HepG2 (cell line): ENCODE data around the gene CD44. TPM values are rescaled to one million over a fixed set of nuclear protein-coding genes. Genes with fewer than 3 reads are reported as not detected.

ENCODE experiments used
- ATAC-seq: fragments of 200-7000 bp; cut with Tn5 transposase; 3 replicates; pipeline ENCODE4 v1.9.1; 2020; ENCODE audit warnings: mild to moderate bottlenecking, moderate library complexity
- BruUV-seq: library from RNA; stranded (reverse); fragments of 400-500 nt; replicated peaks from 2 replicates; lab custom pipeline; 2021; lab: Mats Ljungman, UMichigan
- CTCF ChIA-PET: fragments of 300-600 bp; formaldehyde crosslinking; extraction: SDS; loops from one replicate; lab custom pipeline; 2021; ENCODE audit warnings: low total read pairs, inconsistent platforms, low intra/inter-chr PET ratio; lab: Yijun Ruan, JAX
- POLR2A ChIA-PET: fragments of 350-600 bp; sonication (Branson Sonifier 250); formaldehyde crosslinking; loops from one replicate; lab custom pipeline; 2020; ENCODE audit warnings: antibody characterized with exemption, inconsistent platforms; lab: Yijun Ruan, JAX
- DNase-seq: peaks from one replicate; pipeline ENCODE4 v3.0.0-alpha.2; 2015; ENCODE audit warnings: low spot score
- FAIRE-seq: peaks from 3 replicates; lab custom pipeline; 2011; peaks lifted over from hg19 to GRCh38; lab: Jason Lieb, UNC
- H2AFZ ChIP-seq: one replicate; pipeline ENCODE4 v1.6.1; 2011; ENCODE audit warnings: low read length, inconsistent platforms
- H3K27ac ChIP-seq: fragments of 300-600 bp; 3 replicates; pipeline ENCODE4 v1.8.0; 2011; ENCODE audit warnings: mixed run types, mild to moderate bottlenecking, mixed read lengths, low read length, inconsistent platforms; ENCODE audit not compliant: insufficient read depth; ENCODE audit errors: extremely low read length
- H3K27me3 ChIP-seq, 2 experiments: fragments of 200-600 bp in 1 of 2; 2 replicates in 1 of 2; 3 replicates in 1 of 2; pipeline versions ENCODE4 v1.6.0 to v1.8.0; 2011; ENCODE audit warnings: low read length in 2 of 2, mild to moderate bottlenecking in 2 of 2, moderate library complexity in 2 of 2, inconsistent platforms in 1 of 2; ENCODE audit not compliant: insufficient read depth in 2 of 2, control insufficient read depth in 1 of 2
- H3K36me3 ChIP-seq, 2 experiments: fragments of 200-600 bp in 1 of 2; replicated peaks in 1 of 2; 2 replicates in 1 of 2; 3 replicates in 1 of 2; pipeline versions ENCODE4 v1.5.1 to v1.8.0; 2011; ENCODE audit warnings: low read length in 2 of 2, inconsistent platforms in 1 of 2; ENCODE audit not compliant: insufficient read depth in 2 of 2, control insufficient read depth in 1 of 2
- H3K4me1 ChIP-seq: 2 replicates; pipeline ENCODE4 v1.5.1; 2012; ENCODE audit warnings: low read length, inconsistent platforms; ENCODE audit not compliant: insufficient read depth
- H3K4me2 ChIP-seq: 2 replicates; pipeline ENCODE4 v1.6.0; 2011; ENCODE audit warnings: low read depth, low read length, inconsistent platforms
- H3K4me3 ChIP-seq, 3 experiments: fragments of 200-600 bp in 1 of 3; sonication (generic), shearing (Covaris generic) in 1 of 3; replicated peaks in 1 of 3; 2 replicates each; pipeline ENCODE4 v1.5.1; 2011 to 2016; ENCODE audit warnings: low read length in 3 of 3, inconsistent platforms in 2 of 3, low read depth in 2 of 3, mild to moderate bottlenecking in 2 of 3, control low read depth in 1 of 3, mixed read lengths in 1 of 3; ENCODE audit not compliant: insufficient read depth in 1 of 3
- H3K79me2 ChIP-seq: one replicate; pipeline ENCODE4 v1.6.1; 2011; ENCODE audit warnings: low read length, inconsistent platforms; ENCODE audit not compliant: insufficient read depth
- H3K9ac ChIP-seq: 2 replicates; pipeline ENCODE4 v1.6.0; 2011; ENCODE audit warnings: mild to moderate bottlenecking, low read depth, low read length, inconsistent platforms; ENCODE audit not compliant: insufficient read depth
- H3K9me3 ChIP-seq: 2 replicates; pipeline ENCODE4 v1.5.1; 2012; ENCODE audit warnings: mild to moderate bottlenecking, low read length
- H4K20me1 ChIP-seq: 2 replicates; pipeline ENCODE4 v1.6.0; 2011; ENCODE audit warnings: inconsistent platforms, mild to moderate bottlenecking, low read length, moderate library complexity; ENCODE audit not compliant: insufficient read depth
- ATF7-NPFF ChIP-seq: sonication (generic); formaldehyde crosslinking; IDR thresholded peaks from 2 replicates; pipeline ENCODE4 v1.8.1; 2023; ENCODE audit warnings: mild to moderate bottlenecking, low read depth, missing genetic modification reagents, moderate library complexity
- CERS6 ChIP-seq: sonication (generic); formaldehyde crosslinking; IDR thresholded peaks from 2 replicates; pipeline ENCODE4 v1.5.0; 2020; ENCODE audit warnings: missing genetic modification reagents
- ETS1 ChIP-seq: sonication (generic); formaldehyde crosslinking; IDR thresholded peaks from 2 replicates; pipeline ENCODE4 v1.4.0; 2020; ENCODE audit warnings: missing genetic modification reagents
- FOXO1 ChIP-seq: sonication (generic); formaldehyde crosslinking; IDR thresholded peaks from 2 replicates; pipeline ENCODE4 v1.4.0; 2020; ENCODE audit warnings: missing genetic modification reagents
- HMGXB3 ChIP-seq: sonication (generic); formaldehyde crosslinking; IDR thresholded peaks from 2 replicates; pipeline ENCODE4 v1.4.0; 2020; ENCODE audit warnings: missing genetic modification reagents, borderline replicate concordance
- KDM1A ChIP-seq: IDR thresholded peaks from 2 replicates; pipeline ENCODE4 v1.6.1; 2016; ENCODE audit warnings: missing compliant biosample characterization
- NCOA1 ChIP-seq: sonication (generic); formaldehyde crosslinking; IDR thresholded peaks from 2 replicates; pipeline ENCODE4 v1.9.0; 2021; ENCODE audit warnings: missing genetic modification reagents
- ZBTB34 ChIP-seq: sonication (generic); formaldehyde crosslinking; IDR thresholded peaks from 2 replicates; pipeline ENCODE4 v1.8.0; 2022; ENCODE audit warnings: mild to moderate bottlenecking, missing genetic modification reagents
- ZNF138 ChIP-seq: sonication (generic); formaldehyde crosslinking; IDR thresholded peaks from 2 replicates; pipeline ENCODE4 v1.5.0; 2020; ENCODE audit warnings: mild to moderate bottlenecking, low read depth, missing genetic modification reagents
- ZNF274 ChIP-seq: sonication (generic); formaldehyde crosslinking; IDR thresholded peaks from 2 replicates; pipeline ENCODE4 v1.5.1; 2020; ENCODE audit warnings: mild to moderate bottlenecking, missing genetic modification reagents
- ZNF512 ChIP-seq: sonication (generic); formaldehyde crosslinking; IDR thresholded peaks from 2 replicates; pipeline ENCODE4 v1.4.0; 2020; ENCODE audit warnings: mild to moderate bottlenecking, missing genetic modification reagents
- ZNF780A ChIP-seq: sonication (generic); formaldehyde crosslinking; IDR thresholded peaks from 2 replicates; pipeline ENCODE4 v1.8.0; 2022; ENCODE audit warnings: mild to moderate bottlenecking, missing genetic modification reagents, moderate library complexity
- whole genome bisulfite sequencing: methylation state at CpG from one replicate; pipeline ENCODE4 v1.1.6; 2017; ENCODE audit warnings: low lambda C conversion rate; 5-methylcytosine and 5-hydroxymethylcytosine counted together
- in situ Hi-C: cut with HindIII; loops from 2 replicates; pipeline ENCODE4 v1.10.0; 2017; ENCODE audit warnings: low pct_unique_long_range_greater_than_20kb; ENCODE audit not compliant: extremely low pct_ligation_motif_present
- intact Hi-C: fragments of 100-400 bp; cut with micrococcal nuclease; formaldehyde crosslinking; loops from one replicate; pipeline ENCODE4 v1.10.0; 2022; ENCODE audit not compliant: unreplicated experiment
- polyA plus RNA-seq, 8 experiments: library from polyadenylated mRNA; depleted of rRNA in 3 of 8; stranded (reverse) in 7 of 8; unstranded in 1 of 8; fragments of >200 nt; fragmentation: Illumina TruSeq in 4 of 8; extraction: Trizol in 4 of 8; gene quantifications; 2 replicates each; pipeline versions ENCODE4 v1.2.1 to v1.2.3, GENCODE V29; 2011 to 2016; ENCODE audit warnings: low read depth in 4 of 8, missing spikeins in 1 of 8, mixed read lengths in 1 of 8; ENCODE audit not compliant: insufficient read depth in 1 of 8
- total RNA-seq, 5 experiments: library from RNA; depleted of rRNA; stranded (reverse); fragments of >200 nt; fragmentation: Illumina TruSeq; extraction: Trizol; gene quantifications; 2 replicates each; pipeline ENCODE4 v1.2.3, GENCODE V29; 2016; ENCODE audit warnings: low read depth in 1 of 5

CD44 gene
- total and polyA plus RNA-seq, 2 of the 13 experiments (the other 11 are each of a cell fraction or from before 2014, with no cell fraction given) = 0.02 to 0.11 TPM

GRCh38 chr11:35090125-35090524 lies 48.8 kb upstream of the CD44 start:
- no peaks in the 10 kb centered on the region for H3K9me3 ChIP-seq
- no peak overlapping the region for H3K4me2 ChIP-seq
- FAIRE-seq (no peak), DNase-seq (no peak), ATAC-seq (no peak)
- H3K79me2 ChIP-seq = no peaks in the 10 kb centered on the region
- intact Hi-C loops (no loop called here), in situ Hi-C loops (no loop called here)
- ChIA-PET POLR2A (no interaction called here), CTCF (no interaction called here)
- WGBS = 42% methylated on average over 4 of the region's 4 CpGs
- no peak overlapping the region for H2AFZ ChIP-seq
- no peak for TF ChIP-seq ATF7-NPFF
- TF ChIP-seq HMGXB3 = no peak
- TF ChIP-seq ZBTB34 (CRISPR knock-in tag) = no peak
- TF ChIP-seq NCOA1 (CRISPR knock-in tag) = no peak
- TF ChIP-seq ZNF780A (CRISPR knock-in tag) = no peak
- TF ChIP-seq ZNF138 (CRISPR knock-in tag) = no peak
- no peak for TF ChIP-seq KDM1A (CRISPR knock-in tag)
- no peak for TF ChIP-seq ETS1 (CRISPR knock-in tag)
- TF ChIP-seq FOXO1 = no peak
- TF ChIP-seq ZNF512 (CRISPR knock-in tag) = no peak
- TF ChIP-seq CERS6 (CRISPR knock-in tag) = no peak
- TF ChIP-seq ZNF274 (CRISPR knock-in tag) = no peak
- no peaks in the 10 kb centered on the region for H3K4me1 ChIP-seq
- H3K27ac ChIP-seq = no peak overlapping the region
- H3K27me3 ChIP-seq = peaks cover 0 to 5% of the 10 kb centered on the region in 2 experiments; a peak in 2 of 5 replicates
- no peaks in the 10 kb centered on the region for H3K36me3 ChIP-seq
- BruUV-seq = no TSS peak
- H4K20me1 ChIP-seq = no peaks in the 10 kb centered on the region
- H3K4me3 ChIP-seq = no peak overlapping the region
- H3K9ac ChIP-seq = no peak overlapping the region
